Hematopoietic multipotent progenitor cell treated with erythropoietin and hydrocortisone succinate and interleukin-3 and kit ligand, for 17 days (in vitro differentiated cells): ENCODE measurements around the gene SIVA1.
"Not testable (repeated sequence)": the region's sequence is repeated elsewhere in the genome, so short reads cannot be mapped to it uniquely, and the experiment has no call there.

Source experiments
- DNase-seq: peaks from one replicate; pipeline ENCODE4 v3.0.0-alpha.2; 2015; ENCODE audit warnings: low spot score

Gene SIVA1

GRCh38 chr14:104721505-104722431 lies 31.2 kb upstream of the SIVA1 start:
- DNase-seq = no peak

- DNase-seq = no peak
Measured at GRCh38 chr14:104722938-104723650, 29.9 kb upstream of the SIVA1 start.

GRCh38 chr14:104723651-104724406 lies 29.1 kb upstream of the SIVA1 start, which contains the start of gene ADSS1:
ADSS1 (plus strand) TSS chr14:104724229; CDS start chr14:104724271, 42 bp downstream.
- peak; percentile 75 for DNase-seq

GRCh38 chr14:104724407-104724980 lies 28.5 kb upstream of the SIVA1 start:
- no peak for DNase-seq

- DNase-seq = no peak
Measured at GRCh38 chr14:104724981-104725771, 27.8 kb upstream of the SIVA1 start.

GRCh38 chr14:104725772-104726548 lies 27.0 kb upstream of the SIVA1 start:
- DNase-seq = no peak

GRCh38 chr14:104726600-104727451 lies 26.1 kb upstream of the SIVA1 start:
- no peak for DNase-seq

GRCh38 chr14:104728631-104729030 lies 24.3 kb upstream of the SIVA1 start:
- DNase-seq = no peak

GRCh38 chr14:104729176-104729834 lies 23.6 kb upstream of the SIVA1 start:
- DNase-seq = not testable (repeated sequence)

- no peak for DNase-seq
Measured at GRCh38 chr14:104729835-104730181, 23.1 kb upstream of the SIVA1 start.

- DNase-seq = no peak
Measured at GRCh38 chr14:104730487-104730886, 22.5 kb upstream of the SIVA1 start.

GRCh38 chr14:104731320-104732294 lies 21.3 kb upstream of the SIVA1 start:
- peak; percentile 34 for DNase-seq

GRCh38 chr14:104732355-104732804 lies 20.6 kb upstream of the SIVA1 start:
- DNase-seq = peak; percentile 96

GRCh38 chr14:104732931-104733681 lies 19.8 kb upstream of the SIVA1 start:
- DNase-seq = peak; percentile 71

GRCh38 chr14:104734051-104734587 lies 18.8 kb upstream of the SIVA1 start:
- peak; percentile 22 for DNase-seq

- DNase-seq = no peak
Measured at GRCh38 chr14:104734601-104734990, 18.4 kb upstream of the SIVA1 start.
